Suppressor macrophage treated with lipopolysaccharide for 4 hours (primary cell): Measurements from ENCODE around the gene ANKUB1.
"Not testable (repeated sequence)": the region's sequence is repeated elsewhere in the genome, so short reads cannot be mapped to it uniquely, and the experiment has no call there.

ENCODE experiments used
- DNase-seq: peaks from one replicate; pipeline ENCODE4 v3.0.0-alpha.2; 2020

Gene ANKUB1, protein sequence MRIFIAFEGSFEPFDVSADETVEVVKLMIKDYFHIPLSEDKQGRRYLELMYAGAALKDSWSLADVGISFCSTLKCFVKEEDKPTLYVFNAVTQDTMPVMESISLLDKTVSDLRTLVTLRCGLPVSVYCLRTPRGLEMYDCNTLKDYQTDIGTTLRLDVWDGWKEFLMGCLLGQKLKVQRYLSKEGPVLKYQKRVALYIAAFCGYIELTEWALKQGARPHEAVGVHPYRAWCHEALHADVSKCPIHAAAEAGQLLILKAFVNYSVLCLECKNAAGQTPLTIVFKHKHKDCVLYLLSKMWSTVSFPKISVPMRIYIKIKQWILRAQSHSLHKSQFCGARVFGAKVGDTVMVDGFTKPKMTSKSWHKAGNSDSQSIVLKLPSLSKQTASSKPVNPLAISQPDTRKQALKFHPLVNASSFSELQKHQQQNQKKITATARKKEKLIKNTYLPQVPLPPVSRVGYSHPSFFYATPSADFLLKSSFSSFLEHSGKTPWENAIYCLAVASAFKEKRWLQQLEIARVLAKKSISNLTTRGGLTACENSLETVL

GRCh38 chr3:149792452-149793270 lies at the start of gene ANKUB1:
TSS of gene ANKUB1 (minus strand) at chr3:149792554. CDS start at chr3:149792366, 188 bp downstream.
- no peak for DNase-seq

- peak; percentile 39 for DNase-seq
Measured at GRCh38 chr3:149839896-149840295, 47.5 kb upstream of the ANKUB1 start.

DNA sequence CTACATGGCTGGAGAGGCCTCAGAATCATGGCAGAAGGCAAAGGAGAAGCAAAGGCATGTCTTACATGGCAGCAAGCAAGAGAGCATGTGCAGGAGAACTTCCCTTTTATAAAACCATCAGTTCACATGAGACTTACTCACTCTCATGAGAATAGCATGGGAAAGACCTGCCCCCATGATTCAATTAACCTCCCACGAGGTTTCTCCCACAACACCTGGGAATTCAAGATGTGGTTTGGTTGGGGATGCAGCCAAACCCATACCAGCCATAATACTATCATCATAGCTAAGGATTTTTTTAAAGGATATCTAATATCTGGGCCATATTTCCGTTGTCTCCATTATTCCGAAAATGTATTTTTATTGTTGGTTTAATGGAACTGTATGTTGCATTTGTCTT lies 47.1 kb upstream of the ANKUB1 start:
- not testable (repeated sequence) for DNase-seq

- DNase-seq = not testable (repeated sequence)
Measured at GRCh38 chr3:149838491-149838890, 46.1 kb upstream of the ANKUB1 start.

DNA sequence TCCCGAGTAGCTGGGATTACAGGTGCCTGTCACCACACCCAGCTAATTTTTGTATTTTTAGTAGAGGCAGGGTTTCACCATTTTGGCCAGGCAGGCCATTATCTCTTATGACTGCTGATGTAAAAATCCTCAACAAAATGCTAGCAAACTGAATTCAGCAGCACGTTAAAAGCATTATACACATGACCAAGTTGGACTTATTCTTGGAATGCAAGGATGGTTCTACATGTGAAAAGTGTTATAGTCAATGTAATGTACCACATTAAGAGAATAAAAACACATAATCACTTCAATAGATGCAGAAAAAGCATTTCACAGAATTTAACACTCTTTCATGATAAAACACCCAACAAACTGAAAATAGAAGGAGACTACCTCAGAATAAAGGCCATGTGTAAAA lies 40.9 kb upstream of the ANKUB1 start:
- DNase-seq = no peak

DNA sequence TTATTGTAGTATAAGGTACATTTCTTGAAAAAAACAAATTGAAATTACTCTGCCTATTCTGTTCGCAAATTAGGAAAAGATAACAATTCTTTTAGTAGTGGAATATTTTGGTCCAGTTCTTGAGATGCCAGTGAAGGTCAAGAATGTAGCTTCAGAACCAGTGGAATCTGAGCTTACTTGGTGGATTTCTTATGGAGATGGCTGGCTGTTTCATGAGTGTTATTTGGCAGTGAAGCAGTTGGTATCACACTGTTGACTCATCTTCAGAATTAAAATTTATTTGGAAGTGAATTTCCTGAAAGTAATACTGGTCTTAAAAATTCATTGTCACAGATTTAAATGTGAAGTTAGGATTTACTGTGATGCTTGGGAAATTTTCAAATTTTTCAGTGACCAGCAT lies 39.7 kb upstream of the ANKUB1 start:
- no peak for DNase-seq

DNA sequence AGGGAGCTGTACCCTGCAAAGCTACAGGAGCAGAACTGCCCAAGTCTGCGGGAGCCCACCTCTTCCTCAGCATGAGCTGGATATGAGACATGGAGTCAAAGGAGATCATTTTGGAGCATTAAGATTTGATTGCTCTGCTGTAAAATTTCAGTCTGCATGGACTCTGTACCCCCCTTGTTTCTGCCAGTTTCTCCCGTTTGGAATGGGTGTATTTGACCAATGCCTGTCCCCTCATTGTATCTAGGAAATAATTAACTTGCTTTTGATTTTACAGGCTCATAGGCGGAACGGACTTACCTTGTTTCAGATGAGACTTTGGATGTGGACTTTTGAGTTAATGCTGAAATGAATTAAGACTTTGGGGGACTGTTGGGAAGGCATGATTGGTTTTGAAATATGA lies 39.0 kb upstream of the ANKUB1 start:
- no peak for DNase-seq

DNA sequence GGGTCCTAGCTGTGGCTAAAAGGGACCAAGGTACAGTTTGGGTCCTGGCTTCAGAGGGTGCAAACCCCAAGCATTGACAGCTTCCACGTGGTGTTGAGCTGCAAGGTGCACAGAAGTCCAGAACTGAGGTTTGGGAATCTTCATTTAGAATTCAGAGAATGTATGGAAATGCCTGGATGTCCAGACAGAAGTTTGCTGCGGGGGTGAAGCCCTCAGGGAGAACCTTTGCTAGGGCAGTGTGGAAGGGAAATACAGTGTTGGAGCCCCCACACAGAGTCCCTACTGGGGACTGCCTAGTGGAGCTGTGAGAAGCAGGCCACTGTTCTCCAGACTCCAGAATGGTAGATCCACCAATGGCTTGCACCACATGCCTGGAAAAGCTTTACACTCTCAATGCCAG lies 38.5 kb upstream of the ANKUB1 start:
- no peak for DNase-seq

- DNase-seq = peak; percentile 46
Measured at GRCh38 chr3:149829631-149830030, 37.3 kb upstream of the ANKUB1 start.

- DNase-seq = no peak
Measured at GRCh38 chr3:149828390-149828789, 36.0 kb upstream of the ANKUB1 start.

- no peak for DNase-seq
Measured at GRCh38 chr3:149826636-149827035, 34.3 kb upstream of the ANKUB1 start.

DNA sequence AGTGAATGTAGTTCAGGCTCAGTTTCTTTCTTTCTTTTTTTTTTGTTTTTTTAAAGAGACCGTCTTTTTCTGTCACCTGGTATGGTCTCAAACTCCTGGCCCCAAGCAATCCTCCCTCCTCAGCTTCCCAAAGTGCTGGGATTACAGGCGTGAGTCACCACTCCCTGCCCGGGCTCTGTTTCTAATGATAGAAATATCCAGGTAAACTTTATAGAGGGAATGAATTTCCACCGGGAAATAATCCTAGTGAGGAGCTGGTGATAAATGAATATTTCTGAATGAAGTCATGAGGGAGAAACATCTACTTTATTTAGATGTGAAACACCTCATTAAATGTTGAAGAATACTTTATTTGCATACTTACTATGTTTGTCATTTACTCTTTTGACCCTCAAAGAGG lies 27.8 kb upstream of the ANKUB1 start:
- DNase-seq = no peak

- no peak for DNase-seq
Measured at GRCh38 chr3:149819432-149819831, 27.1 kb upstream of the ANKUB1 start.

- DNase-seq = peak; percentile 93
Measured at GRCh38 chr3:149816986-149817385, 24.6 kb upstream of the ANKUB1 start.

DNA sequence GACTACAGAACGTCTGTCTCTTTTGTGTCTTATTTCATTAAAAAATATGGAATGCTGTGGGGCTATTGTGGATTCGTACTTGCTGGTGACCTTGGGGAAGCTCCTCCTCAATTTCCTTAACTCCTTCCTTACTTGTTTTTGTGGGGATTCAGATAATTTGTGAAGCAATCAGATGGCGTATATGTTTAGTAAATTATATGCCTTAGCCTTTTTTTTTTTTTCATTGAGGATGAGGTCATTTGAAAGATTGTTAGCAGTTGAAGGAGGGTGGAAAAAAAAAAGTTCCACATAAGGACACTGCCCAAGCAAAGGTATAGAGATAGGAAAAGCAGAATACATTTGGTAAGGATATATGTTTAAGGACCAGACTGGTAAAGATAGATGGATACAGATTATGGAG lies 24.0 kb upstream of the ANKUB1 start:
- DNase-seq = peak; percentile 50

DNA sequence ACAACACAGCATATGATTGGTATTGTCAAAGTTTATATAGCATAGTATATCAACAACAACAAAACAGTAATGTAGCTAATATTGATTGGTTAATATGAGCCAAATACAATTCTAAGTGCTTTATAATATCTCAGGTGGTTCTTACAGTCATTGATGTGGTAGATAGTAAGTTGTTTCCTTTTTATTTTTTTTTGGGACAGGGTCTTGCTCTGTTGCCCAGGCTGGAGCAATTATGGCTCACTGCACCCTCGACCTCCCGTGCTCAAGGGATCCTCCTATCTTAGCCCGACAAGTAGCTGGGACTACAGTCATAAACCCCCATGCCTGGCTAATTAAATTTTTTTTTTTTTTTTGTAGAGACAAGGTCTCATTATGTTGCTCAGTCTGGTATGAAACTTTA lies 23.4 kb upstream of the ANKUB1 start:
- no peak for DNase-seq

GRCh38 chr3:149815321-149815720 lies 23.0 kb upstream of the ANKUB1 start:
- peak; percentile 89 for DNase-seq

GRCh38 chr3:149813367-149814281 lies 21.3 kb upstream of the ANKUB1 start:
- DNase-seq = peak; percentile 65

DNA sequence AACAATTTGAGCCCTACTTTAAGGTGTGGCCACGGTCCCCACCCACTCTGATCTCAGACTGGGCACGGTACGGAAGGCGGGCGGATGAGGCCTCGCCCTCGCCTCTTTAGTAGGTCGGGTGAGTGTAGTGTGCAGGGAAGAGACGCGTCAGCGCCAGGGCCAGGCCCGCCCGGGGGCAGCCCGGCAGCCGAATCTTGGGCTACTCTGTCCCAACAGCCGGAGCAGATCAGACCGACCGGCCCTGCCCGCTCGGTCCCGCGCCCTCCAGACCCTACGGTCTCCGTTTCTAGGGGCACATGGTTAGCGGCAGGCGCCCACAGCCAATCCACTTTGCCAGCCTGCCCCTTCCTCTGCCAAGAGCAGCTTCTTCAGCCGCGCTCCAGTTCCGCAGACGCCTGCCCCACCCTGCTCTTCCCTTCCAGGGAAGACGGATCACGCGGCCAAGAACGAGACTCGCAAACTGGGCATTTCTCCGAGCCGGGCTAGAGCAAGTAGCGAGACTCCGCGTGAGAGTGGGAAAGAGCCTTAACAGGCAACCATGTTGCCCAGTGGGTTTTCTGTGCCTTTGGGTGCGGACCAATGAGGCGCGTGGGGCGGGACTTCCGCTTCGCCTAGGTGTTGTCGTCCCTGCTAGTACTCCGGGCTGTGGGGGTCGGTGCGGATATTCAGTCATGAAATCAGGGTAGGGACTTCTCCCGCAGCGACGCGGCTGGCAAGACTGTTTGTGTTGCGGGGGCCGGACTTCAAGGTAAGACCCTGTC lies 20.4 kb upstream of the ANKUB1 start, which contains the start of gene RNF13:
TSS of gene RNF13 (plus strand) at position 610 of the 761 bp plus-strand sequence. CDS start 32,812 bp downstream, outside the sequence.
- peak; percentile 97 for DNase-seq

DNA sequence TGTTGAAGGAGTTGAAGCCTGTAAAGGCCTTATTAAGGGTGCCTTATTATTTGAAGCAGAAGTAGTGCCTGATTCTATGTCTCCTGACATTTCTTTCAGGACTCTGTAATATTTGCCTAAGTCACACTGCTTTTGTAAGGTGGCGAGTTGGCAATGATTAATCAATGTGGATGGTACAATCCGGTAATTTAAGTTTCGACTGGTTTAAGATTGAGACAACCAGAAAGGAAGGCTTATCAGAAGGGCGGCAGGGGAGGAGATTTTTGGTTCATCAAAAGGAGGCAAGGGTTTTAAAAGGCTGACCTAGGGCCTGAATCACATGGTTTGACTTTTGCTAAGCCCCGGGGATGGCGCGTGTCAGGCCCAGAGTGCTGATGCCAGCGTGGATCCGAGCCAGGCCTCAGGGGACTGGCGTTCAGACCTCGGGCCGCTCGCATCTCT lies 19.8 kb upstream of the ANKUB1 start:
- no peak for DNase-seq

DNA sequence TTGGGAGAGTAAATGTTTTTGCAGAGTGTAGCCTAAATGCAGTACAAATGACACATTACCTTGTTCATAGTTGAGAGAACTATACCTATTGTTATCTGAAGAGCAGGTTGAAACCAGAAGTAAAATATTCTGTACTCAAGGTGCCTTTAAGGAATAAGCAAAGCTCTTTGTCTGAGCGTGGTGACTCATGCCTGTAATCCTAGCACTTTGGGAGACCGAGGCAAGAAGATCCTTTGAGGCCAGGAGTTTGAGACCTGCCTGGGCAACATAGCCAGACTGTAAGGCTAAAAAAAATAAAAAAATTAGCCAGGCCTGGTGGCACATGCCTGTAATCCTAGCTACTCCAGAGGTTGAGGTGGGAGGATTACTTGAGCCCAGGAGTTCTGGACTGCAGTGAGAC lies 18.5 kb upstream of the ANKUB1 start:
- DNase-seq = no peak

GRCh38 chr3:149809699-149810098 lies 17.3 kb upstream of the ANKUB1 start:
- peak; percentile 91 for DNase-seq
